Neural progenitor cell (in vitro differentiated cells): ENCODE results near the gene ACACA.

Source experiments
- CTCF ChIP-seq: fragments of 200-600 bp; sonication (generic); IDR thresholded peaks from 2 replicates; pipeline ENCODE4 v1.5.1; 2017; ENCODE audit warnings: antibody characterized with exemption, mild to moderate bottlenecking
- EZH2 ChIP-seq: fragments of 200-600 bp; sonication (generic); IDR thresholded peaks from 2 replicates; pipeline ENCODE4 v1.6.1; 2017; ENCODE audit warnings: antibody characterized with exemption, mild to moderate bottlenecking, moderate library complexity

- TF ChIP-seq CTCF: no peak
- TF ChIP-seq EZH2: no peak
Measured at GRCh38 chr17:37045351-37045922, 361.2 kb downstream of the ACACA start.
